A549 (cell line): ENCODE measurements around the gene SCO1. TPM values are rescaled to one million over a fixed set of nuclear protein-coding genes. Genes with fewer than 3 reads are reported as not detected.
A peak's percentile ranks its signal among the peaks of the same experiment; 100 is the strongest.

Experiments used
- ATAC-seq, 2 experiments: fragments of 200-7000 bp in 1 of 2; fragments of >200 bp in 1 of 2; cut with Nextera tagmentation in 1 of 2; cut with Tn5 transposase in 1 of 2; 3 replicates each; pipeline versions ENCODE4 v1.8.0 to v1.9.1; 2018 to 2020; ENCODE audit warnings: mild to moderate bottlenecking in 1 of 2, moderate library complexity in 1 of 2
- CTCF ChIA-PET: fragments of 300-600 bp; sonication (Branson Sonifier 250); formaldehyde crosslinking; extraction: SDS; loops from one replicate; lab custom pipeline; 2021; ENCODE audit warnings: antibody characterized with exemption, inconsistent platforms; lab: Yijun Ruan, JAX
- POLR2A ChIA-PET: fragments of 350-600 bp; formaldehyde crosslinking; extraction: SDS; loops from one replicate; lab custom pipeline; 2021; ENCODE audit warnings: antibody characterized with exemption, inconsistent platforms; lab: Yijun Ruan, JAX
- DNase-seq, 2 experiments: peaks; one replicate each; pipeline versions ENCODE4 v3.0.0 to v3.0.0-alpha.2; 2011 to 2016; ENCODE audit warnings: low read depth in 1 of 2, low spot score in 1 of 2
- FAIRE-seq: peaks from 2 replicates; lab custom pipeline; 2011; peaks lifted over from hg19 to GRCh38; lab: Jason Lieb, UNC
- H3K27ac ChIP-seq, 2 experiments: fragments of >200 bp; sonication (Bioruptor Twin); formaldehyde crosslinking; 3 replicates each; pipeline ENCODE4 v1.5.1; 2016 to 2017
- H3K4me1 ChIP-seq: fragments of >200 bp; sonication (Bioruptor Twin); formaldehyde crosslinking; 3 replicates; pipeline ENCODE4 v1.6.1; 2016
- H3K4me2 ChIP-seq: fragments of >200 bp; sonication (Bioruptor Twin); formaldehyde crosslinking; 3 replicates; pipeline ENCODE4 v1.6.1; 2016
- H3K4me3 ChIP-seq: fragments of >200 bp; sonication (Bioruptor Twin); formaldehyde crosslinking; 3 replicates; pipeline ENCODE4 v1.5.1; 2016
- H3K9me3 ChIP-seq: fragments of >200 bp; sonication (Bioruptor Twin); formaldehyde crosslinking; 3 replicates; pipeline ENCODE4 v1.6.1; 2016
- ATOH8 ChIP-seq: fragments of 250-450 bp; sonication (Bioruptor Pico); IDR thresholded peaks from 2 replicates; pipeline ENCODE4 v1.5.0; 2020; ENCODE audit warnings: low read depth, mild to moderate bottlenecking, moderate library complexity
- CEBPB ChIP-seq, 2 experiments: fragments of >200 bp in 1 of 2; sonication (Bioruptor Twin) in 1 of 2; formaldehyde crosslinking in 1 of 2; IDR thresholded peaks; 2 replicates each; pipeline ENCODE4 v1.6.1; 2012 to 2016
- EHF ChIP-seq: fragments of 250-450 bp; sonication (Bioruptor Pico); IDR thresholded peaks from 2 replicates; pipeline ENCODE4 v1.5.0; 2020; ENCODE audit warnings: mild to moderate bottlenecking
- EHMT2 ChIP-seq: fragments of 200-600 bp; sonication (generic); IDR thresholded peaks from 2 replicates; pipeline ENCODE4 v1.6.1; 2016; ENCODE audit warnings: antibody characterized with exemption, low read depth, mild to moderate bottlenecking, moderate library complexity
- EP300 ChIP-seq, 2 experiments: fragments of >200 bp; sonication (Bioruptor Twin); formaldehyde crosslinking; IDR thresholded peaks; 2 replicates in 1 of 2; 3 replicates in 1 of 2; pipeline ENCODE4 v1.6.1; 2016 to 2017
- FOSB ChIP-seq: fragments of 250-450 bp; sonication (Bioruptor Pico); IDR thresholded peaks from 2 replicates; pipeline ENCODE4 v1.5.0; 2020; ENCODE audit warnings: mild to moderate bottlenecking, moderate library complexity
- MAZ ChIP-seq: fragments of 150-350 bp; IDR thresholded peaks from 2 replicates; pipeline ENCODE4 v1.6.1; 2014; ENCODE audit warnings: antibody characterized with exemption, low read depth, low read length, borderline replicate concordance
- POLR2A ChIP-seq: IDR thresholded peaks from 2 replicates; pipeline ENCODE4 v1.6.1; 2012; ENCODE audit warnings: mild to moderate bottlenecking, low read length
- RAD21 ChIP-seq, 2 experiments: fragments of >200 bp in 1 of 2; sonication (Bioruptor Twin) in 1 of 2; formaldehyde crosslinking in 1 of 2; IDR thresholded peaks in 1 of 2; conservative IDR thresholded peaks in 1 of 2; 2 replicates in 1 of 2; 3 replicates in 1 of 2; pipeline ENCODE4 v1.6.1; 2012 to 2018; ENCODE audit warnings: inconsistent platforms in 1 of 2
- RCOR1 ChIP-seq: fragments of 150-350 bp; IDR thresholded peaks from 2 replicates; pipeline ENCODE4 v1.6.1; 2014; ENCODE audit warnings: antibody characterized with exemption, low read length, low read depth
- SMC3 ChIP-seq: fragments of >200 bp; sonication (Bioruptor Twin); formaldehyde crosslinking; IDR thresholded peaks from 3 replicates; pipeline ENCODE4 v1.6.1; 2018; ENCODE audit warnings: inconsistent platforms
- SREBF2 ChIP-seq: fragments of 450-650 bp; IDR thresholded peaks from 2 replicates; pipeline ENCODE4 v1.6.1; 2014; ENCODE audit warnings: mild to moderate bottlenecking, moderate library complexity
- ZSCAN20 ChIP-seq: fragments of 250-450 bp; sonication (Bioruptor Pico); IDR thresholded peaks from 2 replicates; pipeline ENCODE4 v1.8.0; 2022; ENCODE audit warnings: mild to moderate bottlenecking, moderate library complexity
- WGBS: methylation state at CpG from one replicate; pipeline ENCODE4 v1.1.6; 2017; ENCODE audit errors: missing lambda C conversion rate; 5-methylcytosine and 5-hydroxymethylcytosine counted together
- polyA plus RNA-seq, 4 experiments: library from polyadenylated mRNA; depleted of rRNA in 3 of 4; stranded (reverse); fragments of >200 nt; fragmentation: RNase III in 1 of 4; extraction: RNeasy Plus Mini Kit Qiagen cat#74134 plus additional on column Dnase treatment in 1 of 4; gene quantifications; 2 replicates in 3 of 4; 3 replicates in 1 of 4; pipeline ENCODE4 v1.2.3, GENCODE V29; 2011 to 2017
- TF ChIP-seq, protein P1 (sequence below): fragments of >200 bp; sonication (Bioruptor Twin); formaldehyde crosslinking; IDR thresholded peaks from 3 replicates; pipeline ENCODE4 v1.5.1; 2016
- TF ChIP-seq, protein P2 (sequence below): IDR thresholded peaks from 2 replicates; pipeline ENCODE4 v1.6.1; 2012
- TF ChIP-seq, protein P3 (sequence below): fragments of 200-600 bp; sonication (generic); IDR thresholded peaks from 2 replicates; pipeline ENCODE4 v1.6.1; 2016; ENCODE audit warnings: antibody characterized with exemption, mild to moderate bottlenecking, moderate library complexity

Gene SCO1
- polyA plus RNA-seq, 2 of the 4 experiments (the other 2 are of a cell fraction): 52.2 to 55.8 TPM

DNA sequence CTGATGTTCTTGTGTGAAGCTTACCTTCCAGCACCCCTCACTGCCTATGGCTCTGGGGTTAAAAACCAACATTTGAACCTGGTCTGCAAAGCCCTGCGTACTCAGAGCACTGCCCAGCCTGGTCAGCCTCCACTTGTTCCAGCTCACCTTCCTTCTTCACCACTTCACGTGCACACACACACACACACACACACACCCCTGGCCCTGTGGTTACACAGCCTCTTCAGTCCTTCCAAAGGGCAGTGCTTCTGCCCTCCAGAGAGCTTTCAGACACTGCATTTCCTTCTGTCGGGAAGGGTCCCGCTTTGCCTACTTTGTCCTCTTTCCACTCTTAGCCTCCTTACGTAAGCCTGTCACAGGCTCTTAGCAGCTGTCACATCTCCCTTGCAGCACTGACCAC, 42.1 kb upstream of the SCO1 start:
- Histone ChIP-seq H3K27ac (no peak overlapping the region), H3K9me3 (no peaks in the 10 kb centered on the region), H3K4me2 (no peak overlapping the region), H3K4me1 (peaks cover 21% of the 10 kb centered on the region), H3K4me3 (no peak overlapping the region)
- ChIA-PET POLR2A (no interaction called here), CTCF (interaction anchor here (1.0 to 4.9 kb wide), 3 partner anchors 11 to 103 kb away, joined by 3 to 127 read pairs (median 5); no protein-coding TSS in a partner anchor)
- ATAC-seq (no peak), DNase-seq (no peak), FAIRE-seq (no peak)
- WGBS: 85% methylated on average over 5 of the region's 5 CpGs
- TF ChIP-seq SREBF2 (no peak), FOSB (CRISPR knock-in tag) (no peak), POLR2A (no peak)

- FAIRE-seq: no peak
- H3K4me2 ChIP-seq: no peak overlapping the region
- POLR2A ChIA-PET: no interaction called here
- no peak for ATAC-seq
- peak overlapping the region in 1 of 2 experiments; percentile 56; a peak in 2 of 6 replicates for H3K27ac ChIP-seq
- H3K4me3 ChIP-seq: no peak overlapping the region
- H3K9me3 ChIP-seq: no peaks in the 10 kb centered on the region
- TF ChIP-seq EP300 (IDR thresholded peaks at IDR 0.05) (no peak), EHF (no peak)
- TF ChIP-seq, all 56 proteins: peak for 0
- peaks cover 21% of the 10 kb centered on the region for H3K4me1 ChIP-seq
- WGBS: 28% methylated on average over 4 of the region's 5 CpGs
- CTCF ChIA-PET: interaction anchor here (1.6 to 4.9 kb wide), 2 partner anchors 15 to 104 kb away, joined by 5 to 127 read pairs; no protein-coding TSS in a partner anchor
- no peak for DNase-seq
These were observed 41.4 kb upstream of the SCO1 start for GRCh38 chr17:10738521-10739258.

DNA sequence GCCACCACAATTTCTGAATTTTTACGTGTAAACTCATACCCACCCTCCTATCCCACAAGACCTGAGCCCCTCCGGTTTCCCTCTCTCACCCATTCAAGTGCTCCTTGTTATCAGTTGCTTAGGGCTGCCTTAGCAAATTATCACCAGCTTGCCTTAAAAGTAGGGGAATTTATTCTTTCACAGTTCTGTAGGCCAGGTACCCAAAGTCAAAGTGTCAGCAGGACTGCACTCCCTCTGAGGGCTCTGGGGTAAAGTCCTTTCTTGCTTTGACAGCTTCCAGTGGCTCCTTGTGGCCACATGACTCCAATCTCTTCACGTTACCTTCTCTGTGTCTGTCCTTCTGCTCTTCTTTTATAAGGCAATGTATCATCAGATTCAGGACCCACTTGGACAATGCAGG, 40.4 kb upstream of the SCO1 start:
- FAIRE-seq: no peak
- CTCF ChIA-PET: interaction anchor here (0.7 to 4.9 kb wide), 49 partner anchors 10 to 1259 kb away, joined by 3 to 127 read pairs (median 5); partner anchors contain the start of genes PIRT and ZNF18
- ATAC-seq: no peak

GRCh38 chr17:10737168-10737622, 39.9 kb upstream of the SCO1 start:
- TF ChIP-seq RCOR1 (no peak), MAZ (0 out of 2 replicates have a peak, but pooled peaks have one; percentile 56), RAD21 (conservative IDR thresholded peaks at IDR 0.05 in 1 of 2, IDR thresholded peaks at IDR 0.05 in 1 of 2) (peak; percentile 88 to 92), ZSCAN20 (CRISPR knock-in tag) (no peak), CEBPB (IDR thresholded peaks at IDR 0.05) (peak; percentile 42 to 60; a peak in 2 of 4 replicates), EHMT2 (no peak), SMC3 (peak; percentile 85)
- TF ChIP-seq, protein P1, sequence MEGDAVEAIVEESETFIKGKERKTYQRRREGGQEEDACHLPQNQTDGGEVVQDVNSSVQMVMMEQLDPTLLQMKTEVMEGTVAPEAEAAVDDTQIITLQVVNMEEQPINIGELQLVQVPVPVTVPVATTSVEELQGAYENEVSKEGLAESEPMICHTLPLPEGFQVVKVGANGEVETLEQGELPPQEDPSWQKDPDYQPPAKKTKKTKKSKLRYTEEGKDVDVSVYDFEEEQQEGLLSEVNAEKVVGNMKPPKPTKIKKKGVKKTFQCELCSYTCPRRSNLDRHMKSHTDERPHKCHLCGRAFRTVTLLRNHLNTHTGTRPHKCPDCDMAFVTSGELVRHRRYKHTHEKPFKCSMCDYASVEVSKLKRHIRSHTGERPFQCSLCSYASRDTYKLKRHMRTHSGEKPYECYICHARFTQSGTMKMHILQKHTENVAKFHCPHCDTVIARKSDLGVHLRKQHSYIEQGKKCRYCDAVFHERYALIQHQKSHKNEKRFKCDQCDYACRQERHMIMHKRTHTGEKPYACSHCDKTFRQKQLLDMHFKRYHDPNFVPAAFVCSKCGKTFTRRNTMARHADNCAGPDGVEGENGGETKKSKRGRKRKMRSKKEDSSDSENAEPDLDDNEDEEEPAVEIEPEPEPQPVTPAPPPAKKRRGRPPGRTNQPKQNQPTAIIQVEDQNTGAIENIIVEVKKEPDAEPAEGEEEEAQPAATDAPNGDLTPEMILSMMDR: peak; percentile 93
- TF ChIP-seq, protein P2, sequence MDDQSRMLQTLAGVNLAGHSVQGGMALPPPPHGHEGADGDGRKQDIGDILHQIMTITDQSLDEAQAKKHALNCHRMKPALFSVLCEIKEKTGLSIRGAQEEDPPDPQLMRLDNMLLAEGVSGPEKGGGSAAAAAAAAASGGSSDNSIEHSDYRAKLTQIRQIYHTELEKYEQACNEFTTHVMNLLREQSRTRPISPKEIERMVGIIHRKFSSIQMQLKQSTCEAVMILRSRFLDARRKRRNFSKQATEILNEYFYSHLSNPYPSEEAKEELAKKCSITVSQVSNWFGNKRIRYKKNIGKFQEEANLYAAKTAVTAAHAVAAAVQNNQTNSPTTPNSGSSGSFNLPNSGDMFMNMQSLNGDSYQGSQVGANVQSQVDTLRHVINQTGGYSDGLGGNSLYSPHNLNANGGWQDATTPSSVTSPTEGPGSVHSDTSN: no peak
- TF ChIP-seq, protein P3, sequence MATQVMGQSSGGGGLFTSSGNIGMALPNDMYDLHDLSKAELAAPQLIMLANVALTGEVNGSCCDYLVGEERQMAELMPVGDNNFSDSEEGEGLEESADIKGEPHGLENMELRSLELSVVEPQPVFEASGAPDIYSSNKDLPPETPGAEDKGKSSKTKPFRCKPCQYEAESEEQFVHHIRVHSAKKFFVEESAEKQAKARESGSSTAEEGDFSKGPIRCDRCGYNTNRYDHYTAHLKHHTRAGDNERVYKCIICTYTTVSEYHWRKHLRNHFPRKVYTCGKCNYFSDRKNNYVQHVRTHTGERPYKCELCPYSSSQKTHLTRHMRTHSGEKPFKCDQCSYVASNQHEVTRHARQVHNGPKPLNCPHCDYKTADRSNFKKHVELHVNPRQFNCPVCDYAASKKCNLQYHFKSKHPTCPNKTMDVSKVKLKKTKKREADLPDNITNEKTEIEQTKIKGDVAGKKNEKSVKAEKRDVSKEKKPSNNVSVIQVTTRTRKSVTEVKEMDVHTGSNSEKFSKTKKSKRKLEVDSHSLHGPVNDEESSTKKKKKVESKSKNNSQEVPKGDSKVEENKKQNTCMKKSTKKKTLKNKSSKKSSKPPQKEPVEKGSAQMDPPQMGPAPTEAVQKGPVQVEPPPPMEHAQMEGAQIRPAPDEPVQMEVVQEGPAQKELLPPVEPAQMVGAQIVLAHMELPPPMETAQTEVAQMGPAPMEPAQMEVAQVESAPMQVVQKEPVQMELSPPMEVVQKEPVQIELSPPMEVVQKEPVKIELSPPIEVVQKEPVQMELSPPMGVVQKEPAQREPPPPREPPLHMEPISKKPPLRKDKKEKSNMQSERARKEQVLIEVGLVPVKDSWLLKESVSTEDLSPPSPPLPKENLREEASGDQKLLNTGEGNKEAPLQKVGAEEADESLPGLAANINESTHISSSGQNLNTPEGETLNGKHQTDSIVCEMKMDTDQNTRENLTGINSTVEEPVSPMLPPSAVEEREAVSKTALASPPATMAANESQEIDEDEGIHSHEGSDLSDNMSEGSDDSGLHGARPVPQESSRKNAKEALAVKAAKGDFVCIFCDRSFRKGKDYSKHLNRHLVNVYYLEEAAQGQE: no peak
- Histone ChIP-seq H3K4me2 (peak overlapping the region; percentile 42), H3K4me1 (peaks cover 18% of the 10 kb centered on the region), H3K4me3 (no peak overlapping the region), H3K9me3 (no peaks in the 10 kb centered on the region), H3K27ac (peak overlapping the region in 1 of 2 experiments; percentile 59; a peak in 4 of 6 replicates)
- DNase-seq (peak; percentile 72 to 92), ATAC-seq (peak; percentile 95 to 96), FAIRE-seq (peak; percentile 98)
- ChIA-PET CTCF (interaction anchor here (0.6 to 4.9 kb wide), 62 partner anchors 9 to 1260 kb away, joined by 3 to 127 read pairs (median 4); partner anchors contain the start of genes PIRT and ZNF18), POLR2A (interaction anchor here (1.3 kb wide), 1 partner anchor 1260 kb away, joined by 4 read pairs; the partner anchor contains the start of gene ZNF18)
- WGBS: 5% methylated on average over 6 of the region's 6 CpGs

More for the DNA sequence above, 40.4 kb upstream of the SCO1 start:
- TF ChIP-seq ATOH8: no peak
- TF ChIP-seq, all 56 proteins: peak for 0
- H3K27ac ChIP-seq: peak overlapping the region; percentile 56 to 59
- DNase-seq: no peak
- no peaks in the 10 kb centered on the region for H3K9me3 ChIP-seq
- POLR2A ChIA-PET: interaction anchor here (1.3 kb wide), 1 partner anchor 1260 kb away, joined by 4 read pairs; the partner anchor contains the start of gene ZNF18
- peak overlapping the region; percentile 42 for H3K4me2 ChIP-seq
- WGBS: 45% methylated on average over 3 of the region's 3 CpGs
- H3K4me3 ChIP-seq: no peak overlapping the region
- H3K4me1 ChIP-seq: peaks cover 18% of the 10 kb centered on the region
